ENCODE data around the gene ROR1.
"Not testable (repeated sequence)": the region's sequence is repeated elsewhere in the genome, so short reads cannot be mapped to it uniquely, and the experiment has no call there.

ROR1 gene

GRCh38 chr1:63822540-63822939 lies 48.7 kb downstream of the ROR1 start:
- DNase-seq (ENCODE audit: low read depth, low spot score), result no peak

DNA sequence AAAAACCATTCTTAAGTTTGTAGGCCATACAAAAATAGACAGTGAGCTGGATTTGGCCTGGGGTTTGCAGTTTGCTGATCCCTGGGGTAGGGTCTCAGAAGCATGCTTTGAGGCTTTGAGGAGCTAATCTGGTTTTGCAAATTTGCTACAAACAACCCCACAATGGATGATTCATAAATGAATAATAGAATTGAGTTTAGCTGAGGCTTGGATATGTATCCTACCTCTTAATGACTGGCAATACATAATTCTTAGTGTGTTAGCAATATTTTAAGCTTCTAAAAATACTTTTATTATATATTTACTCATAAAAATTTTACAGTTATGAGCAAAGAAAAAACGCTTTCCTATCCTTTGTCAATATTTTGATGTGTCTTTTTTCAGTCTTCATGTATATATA lies 50.6 kb downstream of the ROR1 start:
- no peak for DNase-seq (ENCODE audit: low read depth, low spot score)

GRCh38 chr1:63825111-63825510 lies 51.3 kb downstream of the ROR1 start:
- DNase-seq (ENCODE audit: low read depth, low spot score), result no peak

- not testable (repeated sequence) for DNase-seq (ENCODE audit: low read depth, low spot score)
Measured at GRCh38 chr1:63826246-63826861, 52.5 kb downstream of the ROR1 start.

DNA sequence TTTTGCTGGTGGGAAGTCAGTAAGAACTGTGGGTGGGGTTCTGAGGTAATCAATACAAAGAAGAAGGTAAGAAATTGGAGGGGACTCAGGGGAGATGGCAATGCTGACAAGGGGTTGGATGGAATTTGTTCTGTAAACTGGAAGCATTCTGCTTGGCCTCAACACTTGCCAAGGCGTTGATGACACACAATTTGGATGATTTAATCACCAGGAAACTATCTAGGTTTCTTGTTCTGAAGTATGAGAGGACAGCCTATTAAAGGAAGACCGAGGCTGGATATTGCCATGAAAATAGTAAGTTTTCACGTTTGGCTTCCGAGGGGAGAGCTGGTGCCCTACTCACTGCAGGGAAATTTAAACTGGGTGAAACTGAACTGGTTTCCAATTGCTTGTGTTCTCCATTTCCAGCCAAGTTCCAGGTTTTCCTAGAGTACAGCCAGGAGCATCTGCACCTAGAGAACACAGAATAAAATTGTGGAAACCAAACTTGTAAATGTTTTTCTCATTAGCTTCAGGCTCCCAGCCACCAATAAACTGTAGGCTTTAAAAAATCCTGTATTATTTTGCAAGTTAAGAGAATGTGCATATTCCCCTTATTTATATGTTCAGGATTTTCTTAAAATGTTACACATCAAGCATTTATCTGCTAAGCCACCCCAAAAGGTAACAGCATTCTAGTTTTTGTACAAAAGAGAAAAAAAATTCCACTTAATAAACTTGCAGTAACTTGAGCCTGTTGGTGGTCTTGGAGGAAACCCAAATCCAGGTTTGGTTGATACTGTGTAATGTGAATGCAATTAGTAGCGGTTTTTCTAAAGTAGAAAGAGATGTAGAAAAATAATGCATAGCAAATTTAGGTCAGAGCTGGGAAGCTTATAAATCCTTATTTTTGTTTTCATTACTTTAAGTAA lies 53.8 kb downstream of the ROR1 start:
- no peak for DNase-seq (ENCODE audit: low read depth, low spot score)

DNA sequence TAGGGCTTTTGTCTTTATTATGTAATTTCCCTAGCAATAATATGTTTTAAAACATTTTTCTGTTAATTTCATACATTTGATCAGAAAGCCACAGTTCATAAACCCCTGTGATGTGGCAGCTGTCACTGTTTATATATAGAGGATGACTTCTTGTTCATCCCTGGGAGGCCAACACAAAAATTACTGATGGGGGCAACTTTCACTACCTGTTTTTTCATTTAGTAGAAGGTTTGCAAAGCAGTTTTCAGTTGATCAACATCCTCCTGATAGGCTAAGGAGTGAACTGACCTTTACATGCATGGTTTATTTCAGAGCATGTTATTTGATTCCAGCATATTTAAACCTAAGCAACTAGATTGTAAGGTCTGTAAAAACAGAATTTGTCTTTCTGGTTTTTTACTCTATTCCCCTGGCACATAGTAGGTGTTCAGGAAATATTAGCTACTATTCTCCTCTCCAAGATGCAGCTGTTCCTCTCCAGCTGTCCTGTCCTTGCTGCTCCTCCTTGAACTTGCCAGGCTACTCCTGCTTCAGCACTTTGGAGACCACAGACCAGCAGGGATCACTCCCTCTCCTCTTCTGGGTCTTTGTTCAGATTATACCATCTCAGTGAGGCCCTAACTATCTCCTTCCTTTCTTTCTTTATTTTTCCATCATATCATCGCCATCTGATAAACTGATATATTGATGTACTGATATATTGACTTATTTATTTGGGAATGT lies 54.7 kb downstream of the ROR1 start:
- DNase-seq (ENCODE audit: low read depth, low spot score), result no peak

DNA sequence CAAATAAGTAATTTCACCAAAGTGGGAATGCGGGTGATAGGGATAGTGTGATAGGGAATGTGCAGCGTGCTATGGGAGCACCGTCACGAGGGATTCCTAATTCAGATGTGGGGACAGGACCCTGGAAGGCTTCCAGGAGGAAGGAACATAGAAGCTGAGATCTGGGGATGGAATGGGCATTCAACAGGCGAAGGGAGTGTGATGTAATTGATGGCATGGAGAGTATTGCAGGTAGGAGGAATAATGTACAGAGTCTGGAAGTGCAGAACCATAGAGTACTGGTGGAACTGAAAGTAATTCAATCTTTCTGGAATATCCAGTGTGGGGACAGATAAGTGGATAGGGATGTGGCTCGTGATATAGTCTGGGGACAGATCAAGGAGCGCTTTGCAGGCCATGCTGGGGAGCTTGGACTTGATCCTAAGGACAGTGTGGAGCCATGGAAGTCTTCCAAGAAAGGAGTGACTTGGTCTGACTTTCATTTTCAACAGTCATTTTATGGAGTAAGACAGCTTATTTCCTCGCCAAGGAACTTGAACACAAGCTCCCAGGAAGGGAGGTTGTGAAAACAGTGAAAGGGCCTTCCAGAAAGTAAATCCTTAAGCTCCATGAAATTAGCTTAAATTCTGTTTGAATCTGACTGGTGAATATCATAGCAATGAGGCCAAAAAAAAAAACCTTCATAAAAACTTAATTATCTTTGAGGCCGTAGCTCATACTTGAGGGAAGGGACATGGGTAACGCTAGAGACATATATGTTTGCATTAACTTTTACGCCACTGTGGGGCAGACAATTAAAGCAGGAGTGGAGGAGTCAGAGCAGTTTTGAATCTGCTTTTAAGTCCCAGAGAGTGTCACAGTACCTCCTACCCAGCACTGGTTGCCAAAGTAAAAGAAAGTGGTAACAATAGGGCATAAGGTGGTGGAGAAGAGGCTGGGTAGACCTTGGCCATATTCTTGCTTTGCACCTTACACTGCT lies 55.8 kb downstream of the ROR1 start:
- no peak for DNase-seq (ENCODE audit: low read depth, low spot score)

GRCh38 chr1:63831409-63831808 lies 57.6 kb downstream of the ROR1 start:
- no peak for DNase-seq (ENCODE audit: low read depth, low spot score)

DNA sequence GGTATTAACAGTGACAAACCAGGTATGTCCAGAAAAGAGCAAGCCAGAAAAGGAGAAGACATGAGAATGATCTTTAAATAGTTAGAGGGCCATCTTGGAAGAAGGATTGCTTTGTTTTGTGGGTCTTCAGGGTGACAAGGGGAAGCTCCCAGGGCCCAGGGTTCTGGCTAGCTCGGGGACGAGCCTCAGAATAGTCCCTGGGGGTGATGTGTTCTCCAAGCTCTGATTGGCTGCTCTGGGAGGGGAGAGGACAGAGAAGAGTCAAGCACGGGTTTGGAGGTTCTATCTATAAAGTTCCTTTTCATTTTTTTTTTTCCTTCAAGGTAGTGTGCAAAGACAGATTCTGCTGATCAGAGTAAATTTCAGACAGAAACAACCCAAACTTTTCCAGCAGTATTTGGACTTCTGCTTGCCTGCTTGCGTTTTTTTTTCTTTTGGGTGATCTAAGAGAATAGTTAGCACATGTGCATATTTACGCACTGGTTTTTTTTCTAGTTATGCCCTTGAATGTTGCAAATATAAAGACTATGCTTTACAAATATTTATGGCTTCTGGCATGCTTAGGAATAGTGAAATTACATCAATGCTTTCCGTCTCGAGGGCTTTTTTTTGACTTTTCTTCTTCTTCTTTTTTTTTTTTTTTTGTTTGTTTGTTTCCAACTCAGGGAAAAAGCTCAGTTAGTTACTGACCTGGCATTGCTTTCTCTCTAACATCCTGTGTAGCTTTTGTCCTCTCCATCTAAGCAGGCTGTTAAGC lies 59.7 kb downstream of the ROR1 start:
- no peak for DNase-seq (ENCODE audit: low read depth, low spot score)

GRCh38 chr1:63835128-63835527 lies 61.3 kb downstream of the ROR1 start:
- no peak for DNase-seq (ENCODE audit: low read depth, low spot score)

DNA sequence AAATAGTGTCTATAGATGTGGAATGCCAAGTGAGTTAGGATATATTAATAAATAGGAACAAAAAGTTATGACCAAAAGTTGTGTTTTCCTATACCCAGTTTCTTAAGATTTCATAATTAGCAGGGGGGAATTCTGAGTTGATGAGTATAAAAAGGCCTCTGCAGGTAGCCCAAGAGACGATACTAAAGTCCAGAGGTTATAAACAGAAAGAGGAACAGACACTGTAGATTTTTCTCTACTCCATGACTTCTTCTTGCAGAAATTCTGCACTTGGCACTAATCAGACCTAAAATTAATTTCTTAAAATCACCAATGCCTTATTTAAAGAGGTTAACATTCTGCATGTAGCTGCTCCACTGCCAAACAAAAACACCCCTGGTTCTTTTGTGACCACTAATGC lies 62.6 kb downstream of the ROR1 start:
- DNase-seq (ENCODE audit: low read depth, low spot score), result no peak

DNA sequence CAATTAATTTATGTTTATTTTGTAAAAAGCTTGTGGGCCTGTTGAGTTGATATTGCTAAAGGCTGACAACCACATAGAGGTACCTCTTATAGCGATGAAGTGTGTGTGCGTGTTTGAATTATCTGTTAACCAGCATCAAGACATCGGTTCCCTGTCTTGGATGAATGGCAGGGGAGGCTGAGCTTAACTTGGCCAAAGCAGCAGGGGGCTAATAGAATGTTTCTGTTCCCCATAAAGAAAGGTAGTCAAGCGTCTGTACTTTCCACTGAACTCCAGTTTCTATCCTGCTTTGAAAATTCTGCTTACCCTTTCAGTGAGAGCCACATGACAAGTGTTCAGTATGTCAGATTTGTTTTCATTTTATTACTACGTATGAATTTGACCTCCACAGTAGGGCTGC lies 63.0 kb downstream of the ROR1 start:
- no peak for DNase-seq (ENCODE audit: low read depth, low spot score)

GRCh38 chr1:63843010-63843409 lies 69.2 kb downstream of the ROR1 start:
- no peak for DNase-seq (ENCODE audit: low read depth, low spot score)

- DNase-seq (ENCODE audit: low read depth, low spot score), result no peak
Measured at GRCh38 chr1:63843884-63844283, 70.1 kb downstream of the ROR1 start.

DNA sequence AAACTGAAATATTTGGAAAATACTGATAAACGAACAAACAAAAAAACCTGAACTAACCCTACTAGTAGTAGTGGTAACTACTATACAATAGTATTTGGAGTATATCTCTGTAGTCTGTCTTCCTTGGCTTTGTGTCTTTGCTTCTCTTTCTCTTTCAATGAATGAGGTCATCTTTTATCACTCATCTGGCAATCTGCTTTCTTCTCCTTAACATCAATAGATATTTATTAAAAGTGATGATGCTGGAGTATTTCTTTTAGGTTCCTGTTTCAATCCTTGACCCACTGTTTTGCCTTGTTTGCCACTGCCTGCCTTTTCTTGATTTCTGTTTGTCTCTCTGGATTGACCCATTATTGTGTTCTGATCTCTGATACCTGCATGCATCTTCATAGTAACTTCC lies 71.5 kb downstream of the ROR1 start:
- no peak for DNase-seq (ENCODE audit: low read depth, low spot score)

- no peak for DNase-seq (ENCODE audit: low read depth, low spot score)
Measured at GRCh38 chr1:63847308-63847910, 73.6 kb downstream of the ROR1 start.

DNA sequence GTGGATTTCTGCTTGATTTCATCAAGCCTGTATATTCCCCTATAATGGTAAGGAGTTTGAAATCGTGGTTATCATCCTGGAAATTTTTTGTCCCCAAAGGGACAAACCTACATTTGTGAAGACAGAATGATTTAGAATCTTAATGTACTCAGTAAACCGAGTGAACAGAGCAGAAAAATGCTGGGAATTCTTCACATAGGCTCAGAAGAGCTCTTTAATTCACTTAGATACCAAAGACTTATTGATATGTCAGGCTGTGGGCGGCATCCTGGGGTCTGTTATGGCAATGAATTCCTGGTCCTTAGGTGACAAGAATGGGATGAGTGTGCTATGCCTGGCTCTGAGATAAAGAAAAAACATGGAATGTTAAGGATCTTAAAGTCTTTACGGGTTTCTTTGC lies 74.9 kb downstream of the ROR1 start:
- DNase-seq (ENCODE audit: low read depth, low spot score), result no peak

DNA sequence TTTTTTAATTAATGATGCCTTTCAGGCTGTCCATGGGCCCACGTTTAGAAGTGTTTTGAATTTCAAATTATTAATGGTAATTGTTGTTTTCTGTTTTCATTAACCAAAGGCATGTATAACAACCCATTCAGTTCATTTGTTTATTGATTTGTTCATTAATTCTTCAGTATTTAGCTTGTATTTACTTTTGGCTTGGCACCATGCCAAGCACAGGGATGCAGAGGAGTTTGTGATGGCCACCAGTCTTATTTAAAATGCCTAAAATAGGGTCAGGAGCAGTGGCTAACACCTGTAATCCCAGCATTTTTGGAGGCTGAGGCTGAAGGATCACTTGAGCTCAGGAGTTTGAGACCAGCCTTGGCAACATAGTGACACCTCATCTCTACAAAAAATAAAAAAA lies 75.3 kb downstream of the ROR1 start:
- DNase-seq (ENCODE audit: low read depth, low spot score), result no peak

GRCh38 chr1:63854091-63854490 lies 80.3 kb downstream of the ROR1 start:
- DNase-seq (ENCODE audit: low read depth, low spot score), result no peak

GRCh38 chr1:63855942-63856341 lies 82.1 kb downstream of the ROR1 start:
- DNase-seq (ENCODE audit: low read depth, low spot score), result no peak

Data from activated CD4-positive, CD25-positive, alpha-beta regulatory T cell treated with anti-CD3 and anti-CD28 coated beads, Interleukin-2, amount 50 U/mL, for 16 hours (primary cell).